ENCODE results near the gene RAPH1.

Gene RAPH1

GRCh38 chr2:203484266-203485112 is 50.6 kb downstream of the RAPH1 start:
- DNase-seq, result no peak

GRCh38 chr2:203480623-203481022 is 54.5 kb downstream of the RAPH1 start:
- DNase-seq, result no peak

GRCh38 chr2:203476881-203477280 is 58.2 kb downstream of the RAPH1 start:
- no peak for DNase-seq

GRCh38 chr2:203471323-203471722 is 63.8 kb downstream of the RAPH1 start:
- DNase-seq, result no peak

GRCh38 chr2:203470371-203470770 is 64.7 kb downstream of the RAPH1 start:
- no peak for DNase-seq

GRCh38 chr2:203469546-203469945 is 65.6 kb downstream of the RAPH1 start:
- no peak for DNase-seq

GRCh38 chr2:203463266-203463678 is 71.8 kb downstream of the RAPH1 start:
- no peak for DNase-seq

- no peak for DNase-seq
These were observed 72.8 kb downstream of the RAPH1 start for GRCh38 chr2:203462308-203462707.

- DNase-seq, result no peak
These were observed 73.4 kb downstream of the RAPH1 start for GRCh38 chr2:203461746-203462145.

GRCh38 chr2:203455209-203455608 is 79.9 kb downstream of the RAPH1 start:
- no peak for DNase-seq

GRCh38 chr2:203453858-203454451 is 81.1 kb downstream of the RAPH1 start:
- no peak for DNase-seq

GRCh38 chr2:203451689-203452088 is 83.4 kb downstream of the RAPH1 start:
- DNase-seq, result no peak

- DNase-seq, result no peak
These were observed 84.1 kb downstream of the RAPH1 start for GRCh38 chr2:203451011-203451410.

GRCh38 chr2:203450561-203450960 is 84.5 kb downstream of the RAPH1 start:
- DNase-seq, result no peak

- no peak for DNase-seq
These were observed 88.3 kb downstream of the RAPH1 start for GRCh38 chr2:203446780-203447179.

- no peak for DNase-seq
These were observed 89.0 kb downstream of the RAPH1 start for GRCh38 chr2:203446071-203446481.

- no peak for DNase-seq
These were observed 90.4 kb downstream of the RAPH1 start for GRCh38 chr2:203444738-203445137.

GRCh38 chr2:203442463-203442862 is 92.6 kb downstream of the RAPH1 start:
- DNase-seq, result no peak

- no peak for DNase-seq
These were observed 93.6 kb downstream of the RAPH1 start for GRCh38 chr2:203441463-203441862.

GRCh38 chr2:203440671-203441070 is 94.4 kb downstream of the RAPH1 start:
- no peak for DNase-seq

GRCh38 chr2:203438528-203438927 is 96.6 kb downstream of the RAPH1 start:
- DNase-seq, result no peak

GRCh38 chr2:203437511-203437910 is 97.6 kb downstream of the RAPH1 start:
- DNase-seq, result no peak

GRCh38 chr2:203436496-203436895 is 98.6 kb downstream of the RAPH1 start:
- DNase-seq, result no peak

- no peak for DNase-seq
These were observed 102.3 kb downstream of the RAPH1 start for GRCh38 chr2:203432811-203433210.

Measured in NCI-H1417 treated with DMSO at 0.1 percent for 48 hours (cell line).